Stimulated activated CD8-positive, alpha-beta memory T cell treated with anti-CD3 and anti-CD28 coated beads, Interleukin-4, amount 100 ng/mL, for 4 hours (primary cell): ENCODE measurements around the gene LRCOL1.

Experiments
- DNase-seq, 2 donors: peaks; one replicate each; pipeline ENCODE4 v3.0.0-alpha.2; 2020; ENCODE audit warnings: low read depth in 2 of 2, low spot score in 1 of 2

The LRCOL1 gene

GRCh38 chr12:132610051-132610759, at the start of gene LRCOL1:
LRCOL1 (minus strand) TSS chr12:132610582; CDS start chr12:132606251, 4,331 bp downstream.
- no peak for DNase-seq

GRCh38 chr12:132660052-132660451, 49.7 kb upstream of the LRCOL1 start:
- no peak for DNase-seq

- no peak for DNase-seq
Observed at GRCh38 chr12:132659146-132659545, 48.8 kb upstream of the LRCOL1 start.

- no peak for DNase-seq
Observed at GRCh38 chr12:132658149-132658894, 47.9 kb upstream of the LRCOL1 start.

GRCh38 chr12:132657004-132657727, 46.8 kb upstream of the LRCOL1 start:
- no peak for DNase-seq

GRCh38 chr12:132653567-132654290, 43.3 kb upstream of the LRCOL1 start:
- DNase-seq, result no peak

- DNase-seq, result no peak
Observed at GRCh38 chr12:132651444-132652100, 41.2 kb upstream of the LRCOL1 start.

- DNase-seq, result no peak
Observed at GRCh38 chr12:132649226-132649945, 39.0 kb upstream of the LRCOL1 start.

- DNase-seq, result no peak
Observed at GRCh38 chr12:132648616-132649225, 38.3 kb upstream of the LRCOL1 start.

- no peak for DNase-seq
Observed at GRCh38 chr12:132647858-132648257, 37.5 kb upstream of the LRCOL1 start.

GRCh38 chr12:132646850-132647249, 36.5 kb upstream of the LRCOL1 start:
- DNase-seq, result no peak

- no peak for DNase-seq
Observed at GRCh38 chr12:132642846-132643835, 32.8 kb upstream of the LRCOL1 start.

- DNase-seq, result no peak
Observed at GRCh38 chr12:132641811-132642650, 31.6 kb upstream of the LRCOL1 start.

- DNase-seq, result no peak
Observed at GRCh38 chr12:132640936-132641335, 30.6 kb upstream of the LRCOL1 start.

GRCh38 chr12:132639956-132640520, 29.7 kb upstream of the LRCOL1 start:
- DNase-seq, result no peak

GRCh38 chr12:132638541-132639408, 28.4 kb upstream of the LRCOL1 start:
- no peak for DNase-seq
